MM.1S (cell line): ENCODE data around the gene CDC25A.

Experiments
- DNase-seq: peaks from one replicate; pipeline ENCODE4 v3.0.0-alpha.2; 2015
- H2AFZ ChIP-seq: fragments of 300-600 bp; sonication (generic); 2 replicates; pipeline ENCODE4 v1.6.0; 2016; ENCODE audit warnings: antibody characterized with exemption, low read length
- H3F3A ChIP-seq: fragments of 300-600 bp; sonication (generic); 2 replicates; pipeline ENCODE4 v1.6.1; 2016; ENCODE audit warnings: mild to moderate bottlenecking, antibody characterized with exemption, low read length, moderate library complexity, mixed read lengths; ENCODE audit not compliant: insufficient read depth
- H3K27ac ChIP-seq: fragments of 300-600 bp; sonication (generic); 2 replicates; pipeline ENCODE4 v1.5.1; 2016; ENCODE audit warnings: mild to moderate bottlenecking, low read length
- H3K27me3 ChIP-seq: fragments of 300-600 bp; sonication (generic); replicated peaks from 2 replicates; pipeline ENCODE4 v1.6.0; 2016; ENCODE audit warnings: low read length; ENCODE audit not compliant: insufficient read depth
- H3K36me3 ChIP-seq: fragments of 300-600 bp; sonication (generic); replicated peaks from 2 replicates; pipeline ENCODE4 v1.6.1; 2016; ENCODE audit warnings: mild to moderate bottlenecking, low read length, mixed read lengths; ENCODE audit not compliant: insufficient read depth
- H3K4me1 ChIP-seq: fragments of 300-600 bp; sonication (generic); 2 replicates; pipeline ENCODE4 v1.6.1; 2016; ENCODE audit warnings: low read length, mixed read lengths
- H3K4me2 ChIP-seq: fragments of 300-600 bp; sonication (generic); 2 replicates; pipeline ENCODE4 v1.6.0; 2016; ENCODE audit warnings: low read depth, low read length
- H3K4me3 ChIP-seq: fragments of 300-600 bp; sonication (generic); 2 replicates; pipeline ENCODE4 v1.5.1; 2016; ENCODE audit warnings: low read length, mixed read lengths
- H3K79me2 ChIP-seq: fragments of 300-600 bp; sonication (generic); 2 replicates; pipeline ENCODE4 v1.6.1; 2016; ENCODE audit warnings: mixed run types, low read length, mixed read lengths
- H3K9ac ChIP-seq: fragments of 300-600 bp; sonication (generic); 2 replicates; pipeline ENCODE4 v1.6.1; 2016; ENCODE audit warnings: low read length, mixed read lengths
- H3K9me2 ChIP-seq: fragments of 300-600 bp; sonication (generic); replicated peaks from 2 replicates; pipeline ENCODE4 v1.6.1; 2016; ENCODE audit warnings: mild to moderate bottlenecking, low read length, mixed read lengths; ENCODE audit not compliant: insufficient read depth
- H3K9me3 ChIP-seq: fragments of 300-600 bp; sonication (generic); replicated peaks from 2 replicates; pipeline ENCODE4 v1.6.1; 2016; ENCODE audit warnings: mild to moderate bottlenecking, low read length, mixed read lengths; ENCODE audit not compliant: insufficient read depth
- H4K20me1 ChIP-seq: fragments of 300-600 bp; sonication (generic); 2 replicates; pipeline ENCODE4 v1.6.1; 2016; ENCODE audit warnings: mild to moderate bottlenecking, low read length, moderate library complexity, mixed read lengths; ENCODE audit not compliant: insufficient read depth
- EZH2 ChIP-seq: fragments of 300-600 bp; sonication (generic); optimal IDR thresholded peaks from 2 replicates; pipeline ENCODE3; 2017; ENCODE audit warnings: low read depth, mild to moderate bottlenecking, antibody characterized with exemption, low read length, mixed read lengths
- EZH2phosphoT487 ChIP-seq: fragments of 300-600 bp; sonication (generic); IDR thresholded peaks from 2 replicates; pipeline ENCODE4 v1.6.1; 2018; ENCODE audit warnings: antibody characterized with exemption, low read length
- TF ChIP-seq, protein P1 (sequence below): fragments of 300-600 bp; sonication (generic); IDR thresholded peaks from 2 replicates; pipeline ENCODE4 v1.5.1; 2016; ENCODE audit warnings: antibody characterized with exemption, low read length, mixed read lengths

The CDC25A gene

DNA sequence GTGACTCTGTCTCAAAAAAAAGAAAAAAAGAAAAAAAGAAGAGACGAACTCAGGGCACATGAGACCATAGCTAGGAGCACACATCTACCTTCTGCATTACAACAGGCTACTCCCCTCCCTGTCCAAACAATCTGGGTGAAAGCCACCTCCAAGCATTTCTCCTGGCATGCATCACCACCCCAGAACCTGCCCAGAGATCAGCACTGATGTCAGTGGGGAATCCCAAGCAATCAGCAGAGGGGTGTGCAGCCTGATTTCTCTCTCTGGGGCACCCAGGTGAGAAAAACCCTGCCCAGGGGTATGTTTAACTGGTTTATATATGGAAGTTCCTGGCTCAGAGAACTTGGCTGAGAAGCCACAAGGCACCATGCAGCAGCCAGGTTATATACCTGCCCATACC lies 59.4 kb downstream of the CDC25A start:
- Histone ChIP-seq H3K27me3 (no peaks in the 10 kb centered on the region), H3K9ac (no peak overlapping the region), H3K4me2 (no peak overlapping the region)

DNA sequence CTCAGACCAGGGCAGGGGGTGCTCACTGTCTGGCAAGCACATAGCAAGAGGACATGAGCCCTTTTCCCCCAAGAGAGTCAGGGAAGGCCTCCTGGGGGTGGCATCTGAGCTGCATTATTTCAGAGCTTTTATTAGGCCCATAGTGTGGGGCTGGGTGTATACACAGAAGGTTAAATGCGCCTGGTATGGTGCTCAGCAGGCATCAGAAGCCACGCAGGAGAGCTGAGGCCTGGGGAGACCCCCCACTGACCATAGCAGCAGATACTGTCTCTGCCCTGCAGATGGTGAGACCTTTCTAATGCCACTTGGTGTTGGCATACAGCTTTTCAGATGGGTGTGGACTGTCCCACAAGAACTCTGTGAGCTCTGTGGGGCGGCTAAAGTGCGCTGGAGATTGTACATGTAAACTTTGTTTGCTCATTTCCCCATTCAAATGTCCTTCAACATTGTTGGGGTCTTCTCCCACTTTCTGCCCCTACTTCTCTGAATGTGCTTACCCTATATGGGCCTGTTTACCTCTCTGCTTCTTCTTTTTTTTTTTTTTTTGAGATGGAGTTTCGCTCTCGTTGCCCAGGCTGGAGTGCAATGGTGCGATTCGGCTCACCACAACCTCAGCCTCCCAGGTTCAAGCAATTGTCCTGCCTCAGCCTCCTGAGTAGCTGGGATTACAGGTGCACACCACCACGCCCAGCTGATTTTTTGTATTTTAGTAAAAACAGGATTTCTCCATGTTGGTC lies 62.2 kb downstream of the CDC25A start:
- H4K20me1 ChIP-seq: no peaks in the 10 kb centered on the region
- H3F3A ChIP-seq: no peaks in the 10 kb centered on the region
- H3K4me2 ChIP-seq: no peak overlapping the region
- no peak for TF ChIP-seq EZH2phosphoT487
- TF ChIP-seq EZH2: no peak
- TF ChIP-seq, protein P1, sequence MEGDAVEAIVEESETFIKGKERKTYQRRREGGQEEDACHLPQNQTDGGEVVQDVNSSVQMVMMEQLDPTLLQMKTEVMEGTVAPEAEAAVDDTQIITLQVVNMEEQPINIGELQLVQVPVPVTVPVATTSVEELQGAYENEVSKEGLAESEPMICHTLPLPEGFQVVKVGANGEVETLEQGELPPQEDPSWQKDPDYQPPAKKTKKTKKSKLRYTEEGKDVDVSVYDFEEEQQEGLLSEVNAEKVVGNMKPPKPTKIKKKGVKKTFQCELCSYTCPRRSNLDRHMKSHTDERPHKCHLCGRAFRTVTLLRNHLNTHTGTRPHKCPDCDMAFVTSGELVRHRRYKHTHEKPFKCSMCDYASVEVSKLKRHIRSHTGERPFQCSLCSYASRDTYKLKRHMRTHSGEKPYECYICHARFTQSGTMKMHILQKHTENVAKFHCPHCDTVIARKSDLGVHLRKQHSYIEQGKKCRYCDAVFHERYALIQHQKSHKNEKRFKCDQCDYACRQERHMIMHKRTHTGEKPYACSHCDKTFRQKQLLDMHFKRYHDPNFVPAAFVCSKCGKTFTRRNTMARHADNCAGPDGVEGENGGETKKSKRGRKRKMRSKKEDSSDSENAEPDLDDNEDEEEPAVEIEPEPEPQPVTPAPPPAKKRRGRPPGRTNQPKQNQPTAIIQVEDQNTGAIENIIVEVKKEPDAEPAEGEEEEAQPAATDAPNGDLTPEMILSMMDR: no peak
- no peak overlapping the region for H3K27ac ChIP-seq
- H3K9me2 ChIP-seq: no peaks in the 10 kb centered on the region
- H3K4me1 ChIP-seq: no peaks in the 10 kb centered on the region
- H2AFZ ChIP-seq: no peak overlapping the region
- H3K36me3 ChIP-seq: no peaks in the 10 kb centered on the region
- no peaks in the 10 kb centered on the region for H3K27me3 ChIP-seq
- no peak overlapping the region for H3K9ac ChIP-seq
- no peaks in the 10 kb centered on the region for H3K9me3 ChIP-seq
- no peaks in the 10 kb centered on the region for H3K79me2 ChIP-seq
- H3K4me3 ChIP-seq: no peak overlapping the region
- no peak for DNase-seq

More for the DNA sequence above, 59.4 kb downstream of the CDC25A start:
- H3K9me2 ChIP-seq: no peaks in the 10 kb centered on the region
- TF ChIP-seq EZH2 (no peak), EZH2phosphoT487 (no peak)
- TF ChIP-seq, protein P1: no peak
- no peak overlapping the region for H2AFZ ChIP-seq
- no peaks in the 10 kb centered on the region for H3F3A ChIP-seq
- H3K36me3 ChIP-seq: no peaks in the 10 kb centered on the region
- no peaks in the 10 kb centered on the region for H3K4me1 ChIP-seq
- H3K9me3 ChIP-seq: no peaks in the 10 kb centered on the region
- no peaks in the 10 kb centered on the region for H4K20me1 ChIP-seq
- H3K4me3 ChIP-seq: no peak overlapping the region
- H3K79me2 ChIP-seq: no peaks in the 10 kb centered on the region
- no peak overlapping the region for H3K27ac ChIP-seq
- no peak for DNase-seq

DNA sequence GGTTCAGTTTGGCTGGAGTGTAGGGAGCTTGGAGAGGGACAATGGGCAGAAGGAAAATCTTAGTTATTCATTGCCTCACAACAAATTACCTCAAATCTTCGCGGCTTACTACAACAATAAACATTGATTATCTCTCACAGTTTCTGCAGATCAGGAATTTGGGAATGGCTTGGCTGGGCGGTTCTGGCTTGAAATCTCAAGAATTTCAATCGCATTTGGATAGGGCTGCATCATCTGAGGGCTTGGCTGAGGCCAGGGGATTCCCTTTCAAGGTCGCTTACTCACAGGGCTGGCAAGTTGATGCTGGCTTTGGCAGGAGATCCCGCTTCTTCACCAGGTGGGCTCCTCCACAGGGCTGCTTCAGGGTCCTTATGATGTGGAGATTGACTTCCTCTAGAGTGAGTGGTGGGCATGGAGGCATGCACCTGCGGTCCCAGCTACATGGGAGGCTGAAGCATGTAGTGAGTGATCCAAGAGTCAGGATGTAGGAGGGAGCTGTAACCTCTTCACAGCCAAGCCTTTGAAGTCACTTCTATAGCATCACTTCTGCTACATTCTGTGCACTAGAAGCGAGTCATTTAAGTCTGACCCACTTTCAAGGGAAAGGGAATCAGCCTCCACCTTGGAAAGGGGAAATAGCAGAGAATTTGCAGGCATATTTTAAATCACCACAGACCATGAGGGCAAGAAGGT lies 63.1 kb downstream of the CDC25A start:
- Histone ChIP-seq H3K36me3 (no peaks in the 10 kb centered on the region), H4K20me1 (no peaks in the 10 kb centered on the region), H3F3A (no peaks in the 10 kb centered on the region), H3K27ac (no peak overlapping the region), H3K4me3 (no peak overlapping the region), H3K27me3 (no peaks in the 10 kb centered on the region), H2AFZ (no peak overlapping the region), H3K9ac (no peak overlapping the region), H3K79me2 (no peaks in the 10 kb centered on the region), H3K4me1 (no peaks in the 10 kb centered on the region), H3K9me2 (no peaks in the 10 kb centered on the region), H3K9me3 (no peaks in the 10 kb centered on the region), H3K4me2 (no peak overlapping the region)
- no peak for DNase-seq
- TF ChIP-seq, protein P1: no peak
- TF ChIP-seq EZH2 (no peak), EZH2phosphoT487 (no peak)
